ENCODE results near the gene NDUFV1.

DNA sequence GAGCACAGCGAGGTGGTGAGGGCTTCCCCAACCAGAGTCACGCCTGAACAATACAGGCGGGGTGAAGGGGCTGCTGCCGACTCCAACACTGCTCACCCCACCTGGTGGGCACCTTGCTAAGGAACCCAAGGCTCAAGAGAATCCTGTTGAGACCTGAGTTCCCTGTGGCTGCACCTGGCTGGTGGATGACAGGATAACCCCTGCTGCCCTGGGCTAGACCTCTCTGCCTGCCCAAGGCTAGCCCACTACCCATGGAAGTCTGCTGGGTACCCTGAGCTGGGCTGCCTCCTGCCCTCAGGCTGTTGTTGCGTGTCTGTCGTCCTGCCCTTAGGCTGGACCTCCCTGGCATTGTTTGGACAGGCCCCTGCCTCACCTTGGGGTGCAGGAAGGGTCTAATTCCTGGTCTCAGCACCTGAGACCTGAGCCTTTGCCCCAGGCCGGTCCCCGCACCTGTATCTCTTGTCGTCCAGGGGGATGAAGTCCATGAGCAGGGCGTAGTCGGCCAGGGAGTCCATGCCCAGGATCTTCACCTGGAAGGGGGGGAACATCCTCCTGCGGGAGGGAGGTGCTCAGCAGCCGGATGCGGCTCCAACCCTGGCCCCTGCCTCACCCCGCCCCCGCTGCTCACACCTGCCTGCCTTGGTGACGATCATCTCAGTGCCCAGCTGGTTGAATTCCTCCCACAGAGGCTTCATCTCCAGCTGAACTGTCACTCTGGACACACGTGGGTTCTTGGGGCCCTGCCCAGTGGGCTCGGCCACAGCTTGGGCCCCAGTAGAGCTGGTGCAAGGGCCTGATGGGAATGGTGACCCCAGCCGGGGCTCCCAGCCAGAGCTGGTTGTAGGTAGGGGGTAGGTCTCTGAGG is 27.9 kb downstream of the NDUFV1 start:
- TF ChIP-seq, protein P1, sequence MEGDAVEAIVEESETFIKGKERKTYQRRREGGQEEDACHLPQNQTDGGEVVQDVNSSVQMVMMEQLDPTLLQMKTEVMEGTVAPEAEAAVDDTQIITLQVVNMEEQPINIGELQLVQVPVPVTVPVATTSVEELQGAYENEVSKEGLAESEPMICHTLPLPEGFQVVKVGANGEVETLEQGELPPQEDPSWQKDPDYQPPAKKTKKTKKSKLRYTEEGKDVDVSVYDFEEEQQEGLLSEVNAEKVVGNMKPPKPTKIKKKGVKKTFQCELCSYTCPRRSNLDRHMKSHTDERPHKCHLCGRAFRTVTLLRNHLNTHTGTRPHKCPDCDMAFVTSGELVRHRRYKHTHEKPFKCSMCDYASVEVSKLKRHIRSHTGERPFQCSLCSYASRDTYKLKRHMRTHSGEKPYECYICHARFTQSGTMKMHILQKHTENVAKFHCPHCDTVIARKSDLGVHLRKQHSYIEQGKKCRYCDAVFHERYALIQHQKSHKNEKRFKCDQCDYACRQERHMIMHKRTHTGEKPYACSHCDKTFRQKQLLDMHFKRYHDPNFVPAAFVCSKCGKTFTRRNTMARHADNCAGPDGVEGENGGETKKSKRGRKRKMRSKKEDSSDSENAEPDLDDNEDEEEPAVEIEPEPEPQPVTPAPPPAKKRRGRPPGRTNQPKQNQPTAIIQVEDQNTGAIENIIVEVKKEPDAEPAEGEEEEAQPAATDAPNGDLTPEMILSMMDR (conservative IDR thresholded peaks at IDR 0.05), result no peak
- no peak for TF ChIP-seq EZH2 (IDR thresholded peaks at IDR 0.05; ENCODE audit: low read depth)

Data from PC-9 (cell line).